SH-SY5Y (cell line): Measurements from ENCODE around the gene ZNF382.

ENCODE experiments used
- GATA2 ChIP-seq: IDR thresholded peaks from 2 replicates; pipeline ENCODE4 v1.6.1; 2011; ENCODE audit warnings: mild to moderate bottlenecking, low read depth, low read length
- GATA3 ChIP-seq: IDR thresholded peaks from 2 replicates; pipeline ENCODE4 v1.6.1; 2011; ENCODE audit warnings: low read depth, mild to moderate bottlenecking, low read length, moderate library complexity

DNA sequence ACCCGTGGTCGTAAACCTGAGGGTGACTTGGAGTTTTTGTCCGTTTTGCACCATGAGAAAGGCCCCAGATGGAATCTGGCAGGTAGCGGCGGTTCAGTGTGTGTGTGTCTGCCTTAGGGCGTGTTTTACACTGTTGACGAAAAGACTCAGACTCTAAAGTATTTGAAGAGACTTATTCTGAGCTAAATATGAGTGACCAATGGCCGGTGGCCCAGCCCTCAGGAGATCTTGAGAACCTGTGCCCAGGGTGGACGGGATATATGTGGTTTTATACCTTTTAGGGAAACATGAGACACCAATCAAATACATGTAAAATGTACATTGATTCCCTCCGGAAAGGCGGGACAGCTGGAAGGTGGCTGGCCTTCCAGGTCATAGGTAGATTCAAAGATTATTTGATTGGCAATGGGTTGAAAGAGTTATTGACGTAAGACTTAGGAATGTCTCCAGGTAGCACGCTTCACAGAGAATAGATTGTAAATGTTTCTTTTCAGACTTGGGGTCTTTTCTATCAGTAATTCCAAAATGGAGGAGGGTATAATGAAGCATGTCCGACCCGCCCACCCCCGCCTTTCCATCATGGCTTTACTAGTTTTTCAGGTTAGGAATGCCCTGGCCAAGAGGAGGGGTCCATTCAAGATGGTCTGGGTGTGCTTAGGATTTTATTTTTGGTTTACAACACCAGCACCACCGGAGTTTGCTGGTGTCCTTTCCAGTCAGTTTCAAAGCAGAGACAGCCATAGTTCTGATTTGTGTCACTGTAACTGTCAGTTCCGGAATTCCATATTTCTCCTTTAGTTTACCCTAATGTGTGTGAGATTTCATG, 31.0 kb upstream of the ZNF382 start:
- no peak for TF ChIP-seq GATA2
- no peak for TF ChIP-seq GATA3
